Non-pigmented ciliary epithelial cell (primary cell): Measurements from ENCODE around the gene ANKS1B.
"Not testable (repeated sequence)": the region's sequence is repeated elsewhere in the genome, so short reads cannot be mapped to it uniquely, and the experiment has no call there.

Source experiments
- DNase-seq: peaks from one replicate; pipeline ENCODE4 v3.0.0-alpha.2; 2010; ENCODE audit warnings: low read depth

The ANKS1B gene

DNA sequence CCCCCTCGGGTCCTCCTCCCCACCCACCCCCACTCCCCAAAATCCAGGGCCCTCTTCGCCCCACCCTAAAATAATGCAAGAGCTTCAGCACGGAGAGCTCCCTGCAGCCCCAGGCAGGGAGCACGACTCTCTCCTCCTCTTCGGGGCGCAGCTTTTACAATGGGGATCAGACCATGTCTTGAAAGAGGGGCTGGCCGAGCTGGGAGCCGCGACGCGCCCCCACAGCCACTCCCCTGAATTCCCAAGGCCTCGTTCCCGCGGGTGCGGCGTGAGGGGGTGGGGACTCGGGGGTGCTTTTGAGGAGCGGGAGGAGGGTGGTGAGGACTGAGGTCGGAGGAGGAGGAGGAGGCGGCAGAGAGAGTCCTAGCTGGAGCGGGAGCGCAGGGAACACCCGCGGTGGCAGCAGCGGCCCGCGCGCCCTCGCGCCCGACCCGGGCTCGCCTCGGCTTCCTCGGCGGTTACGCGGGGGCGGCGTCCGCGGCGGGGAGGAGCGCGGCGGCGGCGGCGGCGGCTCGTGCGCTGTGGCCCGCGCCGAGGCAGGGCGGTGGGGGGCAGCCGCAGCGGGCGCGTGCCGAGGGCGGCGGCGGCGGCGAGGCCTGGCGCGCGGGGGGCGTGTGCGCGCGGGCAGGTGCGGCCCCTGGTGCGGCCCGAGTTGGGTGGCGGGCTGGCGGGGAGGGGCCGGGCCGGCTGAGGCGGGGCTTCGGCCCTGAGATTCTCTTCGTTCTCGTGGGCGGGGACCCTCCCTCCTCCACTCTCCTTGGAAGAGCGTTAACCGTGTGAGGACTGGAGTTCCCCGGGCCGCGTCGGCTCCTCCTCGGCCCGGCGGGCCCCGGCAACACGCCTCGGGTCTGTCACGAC is at the start of gene ANKS1B:
TSS of gene ANKS1B (minus strand) at position 666 of the 858 bp plus-strand sequence. CDS start 699 bp downstream, outside the sequence.
- no peak for DNase-seq

DNA sequence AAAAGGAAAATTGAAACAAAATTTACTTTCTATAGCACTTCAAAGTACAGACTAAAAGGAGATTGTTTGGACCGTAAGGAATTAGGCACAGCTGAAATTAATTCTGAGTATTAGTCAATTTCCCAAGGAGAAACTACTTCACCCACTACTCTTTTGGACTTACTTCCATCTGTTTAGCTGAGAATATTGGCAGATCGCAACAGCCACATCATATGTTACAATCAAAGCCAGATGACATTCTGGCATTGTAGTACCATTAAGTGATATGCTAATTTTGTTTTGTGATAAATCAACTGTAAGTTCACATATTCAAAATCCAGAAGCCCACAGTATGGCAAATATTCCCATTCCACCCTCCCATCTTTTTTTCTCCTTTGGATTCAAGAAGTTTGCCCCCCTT is 47.1 kb upstream of the ANKS1B start:
- DNase-seq, result no peak

GRCh38 chr12:100027671-100028070 is 42.9 kb upstream of the ANKS1B start:
- DNase-seq, result no peak

DNA sequence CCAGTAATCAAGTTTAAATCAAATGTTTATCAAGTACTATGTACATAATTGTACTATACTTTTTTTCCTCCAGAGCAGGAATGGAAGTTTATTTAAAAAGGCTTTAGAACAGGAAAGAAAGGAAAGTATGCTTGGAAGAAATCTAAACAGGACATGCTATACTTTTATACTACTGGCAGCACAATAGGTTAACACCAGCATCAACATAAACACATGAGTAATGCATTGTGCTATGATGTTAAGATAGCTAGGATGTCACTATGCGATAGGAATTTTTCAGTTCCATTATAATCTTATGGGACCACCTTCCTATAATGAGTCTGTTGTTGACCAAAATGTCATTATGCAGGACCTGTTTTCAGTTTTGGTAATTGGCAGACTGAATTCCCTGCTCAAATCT is 41.5 kb upstream of the ANKS1B start:
- DNase-seq, result no peak

DNA sequence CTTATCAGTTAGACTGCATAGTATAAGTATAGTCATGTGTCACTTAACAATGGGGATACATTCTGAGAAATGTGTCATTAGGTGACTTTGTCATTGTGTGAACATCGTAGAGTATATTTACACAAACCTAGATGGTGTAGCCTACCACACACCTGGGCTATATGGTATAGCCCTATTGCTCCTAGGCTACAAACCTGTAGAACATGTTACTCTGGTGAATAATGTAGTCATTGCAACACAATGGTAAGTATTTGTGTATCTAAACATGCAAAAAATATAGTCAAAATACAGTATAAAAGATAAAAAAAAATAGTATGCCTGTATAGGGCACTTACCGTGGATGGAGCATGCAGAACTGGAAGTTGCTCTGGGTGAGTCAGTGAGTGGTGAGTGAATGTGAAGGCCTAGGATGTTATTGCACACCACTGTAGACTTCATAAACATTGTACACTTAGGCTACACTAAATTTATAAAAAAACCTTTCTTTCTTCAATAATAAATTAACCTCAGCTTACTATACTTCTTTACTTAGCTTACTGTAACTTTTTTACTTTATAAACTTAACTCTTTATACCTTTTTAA is 40.3 kb upstream of the ANKS1B start:
- no peak for DNase-seq

DNA sequence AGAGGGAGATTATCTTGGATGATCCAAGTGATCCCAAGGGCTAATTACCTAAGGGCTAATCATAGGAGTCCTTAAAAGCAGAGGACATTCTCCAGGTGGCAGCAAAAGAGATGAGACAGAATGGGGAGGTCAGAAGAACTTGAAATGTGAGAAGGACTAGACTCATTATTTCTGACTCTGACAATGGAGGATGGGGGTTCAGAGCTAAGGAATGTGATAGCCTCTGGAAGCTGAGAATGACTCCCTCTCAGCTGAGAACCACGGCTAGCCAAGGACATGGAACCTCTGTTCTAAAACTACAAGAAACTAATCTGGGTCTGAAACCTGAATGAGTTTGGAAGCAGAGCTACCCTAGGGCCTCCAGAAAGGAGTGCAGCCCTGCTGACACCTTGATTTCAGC is 35.6 kb upstream of the ANKS1B start:
- DNase-seq, result no peak

- no peak for DNase-seq
Observed at GRCh38 chr12:100017056-100017455, 32.3 kb upstream of the ANKS1B start.

- DNase-seq, result not testable (repeated sequence)
Observed at GRCh38 chr12:100016304-100016703, 31.6 kb upstream of the ANKS1B start.

DNA sequence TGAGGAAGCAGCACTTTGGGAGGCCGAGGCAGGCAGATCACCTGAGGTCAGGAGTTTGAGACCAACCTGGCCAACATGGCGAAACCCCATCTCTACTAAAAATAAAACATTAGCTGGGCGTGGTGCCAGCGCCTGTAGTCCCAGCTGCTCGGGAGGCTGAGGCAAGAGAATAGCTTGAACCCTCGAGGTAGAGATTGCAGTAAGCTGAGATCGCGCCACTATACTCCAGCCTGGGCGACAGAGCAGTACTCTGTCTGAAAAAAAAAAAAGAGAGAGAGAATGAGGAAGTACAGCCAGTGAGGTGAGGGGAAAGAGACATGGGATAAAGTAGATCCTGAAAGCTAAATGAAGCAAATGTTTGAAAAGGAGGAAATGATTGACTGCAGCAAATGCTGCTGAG is 21.1 kb upstream of the ANKS1B start:
- not testable (repeated sequence) for DNase-seq

- no peak for DNase-seq
Observed at GRCh38 chr12:99997806-99998205, 13.1 kb upstream of the ANKS1B start.

DNA sequence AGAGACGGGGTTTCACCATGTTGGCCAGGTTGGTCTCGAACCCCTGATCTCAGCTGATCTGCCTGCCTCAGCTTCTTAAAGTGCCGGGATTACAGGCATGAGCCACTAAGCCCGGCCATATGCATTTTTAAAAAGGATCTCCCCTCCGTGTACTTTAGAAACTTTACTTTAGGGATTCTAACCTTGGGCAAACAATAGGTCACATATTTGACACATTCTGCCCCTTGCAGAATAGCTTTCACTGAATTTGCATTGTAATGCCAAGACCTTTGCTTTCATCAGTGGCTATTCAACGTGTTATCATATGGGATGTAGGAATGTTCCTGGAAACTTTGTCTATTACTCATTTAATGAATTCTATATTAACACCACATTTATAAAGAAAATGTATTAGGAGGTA is 11.4 kb upstream of the ANKS1B start:
- DNase-seq, result no peak

DNA sequence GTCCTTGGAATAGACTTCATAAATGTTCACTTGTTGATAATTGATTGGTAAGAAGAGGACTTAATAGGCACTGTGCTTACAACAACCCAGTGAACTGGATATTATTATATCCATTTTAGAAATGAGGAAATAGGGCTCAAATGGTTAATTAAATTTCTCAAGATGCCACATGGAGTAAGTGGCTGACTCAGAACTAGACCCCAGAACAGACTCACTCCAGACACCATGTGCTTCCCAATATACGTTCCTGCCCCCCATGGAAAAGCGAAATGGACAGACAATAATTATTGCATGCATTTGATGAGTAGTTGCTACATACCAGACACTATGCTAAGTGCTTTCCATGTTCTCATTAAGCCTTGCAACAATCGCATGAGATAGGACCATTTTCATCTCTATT is 895 bp upstream of the ANKS1B start:
- no peak for DNase-seq

DNA sequence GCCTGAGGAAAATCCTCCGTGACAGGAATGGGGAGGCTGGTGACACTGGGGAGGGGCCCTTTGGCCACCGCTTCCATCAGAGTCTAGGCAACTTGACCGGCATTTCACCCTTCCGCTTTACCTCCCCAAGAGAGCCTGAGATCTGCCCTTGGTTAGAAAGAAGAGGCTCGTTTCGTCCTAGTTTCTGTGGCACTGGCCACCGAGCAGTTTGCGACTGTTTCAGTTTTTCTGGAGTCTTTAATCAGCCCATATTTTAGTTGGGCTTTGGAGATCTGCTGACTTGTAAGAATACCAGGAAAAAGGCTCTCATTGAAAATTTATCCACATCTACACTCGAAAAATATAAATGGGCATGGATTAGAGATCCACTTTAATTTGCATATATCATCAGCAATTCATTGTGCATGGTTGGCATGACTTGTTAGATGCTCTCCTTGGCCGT is 414 bp upstream of the ANKS1B start:
- no peak for DNase-seq

GRCh38 chr12:99983456-99984258 is 1.1 kb downstream of the ANKS1B start:
- DNase-seq, result no peak

- no peak for DNase-seq
Observed at GRCh38 chr12:99981639-99982190, 3.0 kb downstream of the ANKS1B start.

- no peak for DNase-seq
Observed at GRCh38 chr12:99979471-99979870, 5.3 kb downstream of the ANKS1B start.

GRCh38 chr12:99978152-99978551 is 6.6 kb downstream of the ANKS1B start:
- DNase-seq, result no peak

- no peak for DNase-seq
Observed at GRCh38 chr12:99977550-99977949, 7.2 kb downstream of the ANKS1B start.

GRCh38 chr12:99976762-99977161 is 8.0 kb downstream of the ANKS1B start:
- no peak for DNase-seq

- DNase-seq, result no peak
Observed at GRCh38 chr12:99975321-99975720, 9.4 kb downstream of the ANKS1B start.

DNA sequence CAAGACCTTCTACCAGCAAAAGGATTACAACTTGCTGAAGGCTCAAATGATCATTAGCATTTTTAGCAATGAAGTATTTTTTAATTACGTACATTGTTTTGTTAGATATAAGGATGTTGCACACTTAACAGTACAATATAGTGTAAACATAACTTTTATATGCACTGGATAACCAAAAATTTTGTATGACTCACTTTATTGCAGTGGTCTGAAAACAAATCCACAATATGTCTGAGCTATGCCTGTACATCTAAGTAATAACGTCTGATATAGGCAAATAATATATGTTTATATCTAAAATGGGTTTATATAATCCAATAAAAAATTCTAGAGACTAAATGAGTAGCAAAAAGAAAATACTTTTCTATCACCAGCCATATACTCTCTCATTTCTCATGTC is 10.6 kb downstream of the ANKS1B start:
- no peak for DNase-seq

DNA sequence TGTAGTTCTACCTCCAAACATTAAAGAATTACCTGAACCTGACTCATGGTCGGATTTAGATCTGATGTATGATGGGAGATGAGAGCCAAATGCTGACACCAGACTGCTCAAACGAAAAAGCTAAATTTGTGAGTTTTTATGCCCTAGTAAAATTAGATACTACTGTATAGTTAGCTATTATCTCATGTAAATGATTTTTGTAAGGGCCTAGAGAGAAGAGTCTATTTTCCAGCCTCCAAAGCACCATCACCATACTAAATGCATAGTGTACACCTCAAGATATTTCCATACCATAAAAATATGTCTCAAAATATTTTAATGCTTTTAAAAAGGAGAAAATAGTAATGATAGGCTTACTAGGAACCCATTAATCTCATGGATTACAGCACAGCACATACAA is 18.3 kb downstream of the ANKS1B start:
- no peak for DNase-seq
